CMK (cell line): ENCODE data around the gene DOP1A.

Experiments used
- DNase-seq: peaks from one replicate; pipeline ENCODE4 v3.0.0-alpha.2; 2010; ENCODE audit warnings: low read depth

The DOP1A gene

DNA sequence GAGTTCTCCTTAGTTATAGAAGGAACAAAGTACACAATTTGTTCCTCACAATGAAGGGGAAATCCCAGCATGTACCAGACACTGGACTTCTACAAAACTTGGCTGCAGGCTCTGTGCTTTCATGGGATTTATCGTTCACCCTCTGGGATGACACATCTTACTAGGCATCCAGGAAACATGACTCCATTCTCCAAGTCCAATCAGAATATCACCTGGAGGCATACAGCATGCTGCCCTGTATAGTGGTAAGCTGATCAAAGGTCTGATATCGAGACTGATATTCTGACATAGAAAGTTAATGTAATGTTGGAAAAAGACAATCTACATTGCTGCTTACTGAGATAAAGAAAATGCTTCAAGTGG is 132.4 kb downstream of the DOP1A start:
- no peak for DNase-seq

DNA sequence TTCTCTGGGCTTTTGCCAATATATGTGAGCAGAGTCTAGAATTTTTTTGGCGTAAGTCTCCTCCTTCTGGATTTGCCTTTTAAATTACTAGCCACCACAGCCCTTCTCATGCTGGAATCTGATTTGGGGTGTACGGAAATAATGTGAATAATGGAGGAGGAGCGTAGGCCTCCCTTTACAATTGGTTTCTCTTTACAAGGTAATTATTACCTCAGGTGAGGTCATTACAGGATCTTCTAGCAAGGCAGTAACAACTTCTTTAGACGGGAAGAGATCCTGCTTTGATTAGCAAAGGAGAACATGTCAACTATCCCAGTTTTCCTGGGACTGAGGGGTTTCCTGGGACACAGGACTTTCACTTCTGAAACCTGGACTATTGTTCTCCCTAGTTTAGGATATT is 134.6 kb downstream of the DOP1A start:
- DNase-seq: no peak

DNA sequence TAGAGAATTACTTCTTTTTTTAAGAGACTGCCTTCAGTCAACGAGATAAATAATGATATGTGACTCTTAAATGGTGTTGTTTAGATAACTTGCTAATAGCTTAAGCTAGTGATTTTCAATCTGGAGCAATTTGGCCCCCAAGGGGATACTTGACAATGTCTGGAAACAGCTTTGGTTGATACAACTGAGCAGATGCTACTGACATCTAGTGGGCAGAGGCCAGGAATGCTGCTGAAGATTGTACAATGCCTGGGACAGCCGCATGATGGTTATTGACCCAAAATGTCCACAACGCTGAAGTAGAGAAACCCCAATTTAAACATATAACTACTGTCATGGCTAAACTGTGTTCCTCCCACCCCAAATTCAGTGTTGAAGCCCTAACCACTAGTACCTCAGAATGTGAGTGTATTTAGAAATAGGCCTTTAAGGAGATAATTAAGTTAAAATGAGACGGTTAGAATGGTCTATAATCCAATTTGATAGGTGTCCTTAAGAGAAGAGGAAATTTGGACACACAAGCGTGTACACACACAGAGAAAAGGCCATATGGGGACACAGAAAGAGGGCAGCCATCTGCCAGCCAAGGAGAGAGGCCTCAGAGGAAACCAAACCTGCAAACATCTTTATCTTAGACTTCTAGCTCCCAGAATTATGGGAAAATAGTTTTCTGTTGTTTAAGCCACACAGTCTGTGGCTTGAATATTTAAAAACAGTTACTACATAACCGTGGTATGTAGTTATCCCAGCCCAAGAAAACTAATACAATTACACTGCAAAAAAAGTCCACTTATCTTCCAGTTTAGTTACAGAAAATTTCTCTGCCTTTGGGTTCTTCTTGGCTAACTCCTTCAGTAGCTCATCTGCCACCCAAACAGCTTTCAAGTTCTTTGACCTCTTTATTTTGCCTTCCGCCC is 147.9 kb downstream of the DOP1A start:
- no peak for DNase-seq

DNA sequence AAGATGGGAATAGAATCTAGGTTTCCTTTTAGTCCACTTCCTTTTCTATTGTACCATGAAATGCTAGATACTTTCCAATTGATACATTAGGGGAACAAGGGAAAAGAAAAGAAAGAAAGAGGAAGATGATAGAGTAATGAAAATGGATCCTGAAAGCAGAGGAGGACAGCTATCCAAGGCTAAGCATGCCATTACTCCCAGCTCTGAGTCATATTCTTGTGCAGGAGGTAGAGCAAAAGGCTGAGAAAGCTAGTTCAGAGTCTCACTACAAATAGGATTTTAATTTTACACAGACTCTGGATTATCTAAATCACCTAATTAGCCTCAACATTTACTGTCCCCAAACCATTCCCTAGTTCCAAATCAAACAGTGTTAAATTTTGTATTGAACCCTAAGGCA is 149.3 kb downstream of the DOP1A start:
- DNase-seq: no peak
